Brain microvascular endothelial cell (primary cell): ENCODE data around the gene NAA25.

Experiments
- DNase-seq: peaks from one replicate; pipeline ENCODE4 v3.0.0-alpha.2; 2020
- H3K27ac ChIP-seq: fragments of 250-450 bp; sonication (Bioruptor Pico); 2 replicates; pipeline ENCODE4 v1.5.1; 2020; ENCODE audit warnings: mild to moderate bottlenecking, moderate library complexity
- H3K27me3 ChIP-seq: fragments of 250-450 bp; sonication (Bioruptor Pico); replicated peaks from 2 replicates; pipeline ENCODE4 v1.5.1; 2020; ENCODE audit warnings: mild to moderate bottlenecking
- H3K36me3 ChIP-seq: fragments of 250-450 bp; sonication (Bioruptor Pico); replicated peaks from 2 replicates; pipeline ENCODE4 v1.5.1; 2020; ENCODE audit warnings: mild to moderate bottlenecking
- H3K4me3 ChIP-seq: 2 replicates; pipeline ENCODE4 v1.5.1; 2011; ENCODE audit warnings: low read depth, mild to moderate bottlenecking, control low read depth, low read length, moderate library complexity
- CTCF ChIP-seq: IDR thresholded peaks from 2 replicates; pipeline ENCODE4 v1.5.1; 2011; ENCODE audit warnings: low read depth, mild to moderate bottlenecking, moderate library complexity, low read length, control low read depth, inconsistent platforms; ENCODE audit errors: missing control alignments
- in situ Hi-C: cut with HindIII; loops from 2 replicates; pipeline ENCODE4 v1.10.0; 2017; ENCODE audit warnings: low sequenced_read_pairs, low pct_ligation_motif_present

The NAA25 gene

DNA sequence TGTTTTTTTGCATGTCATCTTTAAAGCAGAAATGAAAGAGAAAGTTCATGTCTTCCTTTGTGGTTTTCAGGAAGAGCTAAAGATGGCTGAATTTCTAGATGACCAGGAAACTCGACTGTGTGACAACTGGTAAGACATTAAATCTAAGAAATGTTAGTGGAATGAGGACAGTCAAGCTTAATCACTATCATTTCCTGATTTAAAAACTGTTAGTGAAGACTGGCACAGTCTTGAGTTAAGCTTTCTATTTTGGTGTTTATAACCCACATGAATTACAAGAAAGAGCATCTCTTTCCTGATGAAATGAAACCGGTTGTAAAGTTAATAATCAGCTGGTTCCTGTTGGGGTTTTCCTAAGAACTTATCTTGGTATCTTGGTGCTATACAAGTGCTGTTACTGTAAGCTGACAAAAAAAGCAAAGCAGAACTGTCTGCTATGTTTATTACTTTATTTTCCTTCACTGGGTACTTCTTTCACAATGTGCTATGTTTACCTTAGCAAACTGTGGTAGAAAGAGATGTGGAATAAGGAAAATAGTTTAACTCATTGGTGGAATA is 21.9 kb upstream of the NAA25 start:
- in situ Hi-C loops: no loop called here
- Histone ChIP-seq H3K36me3 (peaks cover 12% of the 10 kb centered on the region), H3K27ac (peak overlapping the region; percentile 60), H3K27me3 (no peaks in the 10 kb centered on the region), H3K4me3 (no peak overlapping the region)
- no peak for TF ChIP-seq CTCF
- DNase-seq: no peak

GRCh38 chr12:112126911-112127310 is 18.3 kb upstream of the NAA25 start:
- no peak for DNase-seq
- no peak overlapping the region for H3K27ac ChIP-seq
- no peaks in the 10 kb centered on the region for H3K27me3 ChIP-seq
- in situ Hi-C loops: no loop called here
- TF ChIP-seq CTCF: no peak
- no peak overlapping the region for H3K4me3 ChIP-seq
- no peaks in the 10 kb centered on the region for H3K36me3 ChIP-seq

DNA sequence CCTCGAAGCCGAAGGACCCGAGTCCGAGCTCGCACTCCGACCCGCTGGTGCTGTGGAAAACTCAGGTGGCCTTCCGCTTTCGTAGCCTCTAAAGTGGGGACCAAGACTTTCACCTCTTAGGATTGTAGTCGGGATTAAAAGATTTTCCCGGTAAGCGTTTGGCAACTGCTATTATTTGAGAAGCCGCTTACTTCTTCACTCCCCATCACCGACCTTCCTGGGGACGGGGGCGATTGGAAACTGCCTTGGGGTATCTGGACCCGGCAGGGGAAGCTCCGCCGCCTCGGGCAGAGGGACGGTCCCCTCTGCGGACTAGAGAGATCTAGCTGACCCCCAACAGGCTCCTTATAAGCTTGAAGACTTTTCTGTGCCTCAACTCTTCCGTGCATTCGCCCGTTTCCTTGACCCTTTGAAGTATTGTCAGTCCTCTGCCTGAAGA is 17.4 kb upstream of the NAA25 start:
- no peak for TF ChIP-seq CTCF
- in situ Hi-C loops: no loop called here

GRCh38 chr12:112125250-112125999 is 16.8 kb upstream of the NAA25 start, which contains the start of gene TRAFD1:
Gene TRAFD1, plus strand, starts transcription at chr12:112125560. Its CDS starts 4,963 bp downstream, at chr12:112130523.
- peak; percentile 97 for DNase-seq
- TF ChIP-seq CTCF: no peak
- H3K4me3 ChIP-seq: peak within 1 kb of the TSS; percentile 94
- in situ Hi-C loops: no loop called here
- H3K27me3 ChIP-seq: no peaks in the 10 kb centered on the region
- no peaks in the 10 kb centered on the region for H3K36me3 ChIP-seq
- H3K27ac ChIP-seq: peak within 1 kb of the TSS; percentile 65

More for the DNA sequence above, 17.4 kb upstream of the NAA25 start:
- Histone ChIP-seq H3K4me3 (peak overlapping the region; percentile 94), H3K36me3 (no peaks in the 10 kb centered on the region), H3K27ac (peak overlapping the region; percentile 65), H3K27me3 (no peaks in the 10 kb centered on the region)
- DNase-seq: no peak

- TF ChIP-seq CTCF: no peak
- peak overlapping the region; percentile 12 for H3K4me3 ChIP-seq
- in situ Hi-C loops: no loop called here
- no peak for DNase-seq
- no peaks in the 10 kb centered on the region for H3K27me3 ChIP-seq
- H3K36me3 ChIP-seq: no peaks in the 10 kb centered on the region
- no peak overlapping the region for H3K27ac ChIP-seq
These were observed 16.3 kb upstream of the NAA25 start for GRCh38 chr12:112124918-112125249.
